NCI-H82 treated with DMSO at 0.1 percent for 48 hours (cell line): ENCODE measurements around the gene MTRF1.
"Not testable (repeated sequence)": the region's sequence is repeated elsewhere in the genome, so short reads cannot be mapped to it uniquely, and the experiment has no call there.

Source experiments
- DNase-seq: peaks from one replicate; lab custom pipeline; 2025; ENCODE audit not compliant: unreplicated experiment; lab: John Stamatoyannopoulos, UW

Gene MTRF1

DNA sequence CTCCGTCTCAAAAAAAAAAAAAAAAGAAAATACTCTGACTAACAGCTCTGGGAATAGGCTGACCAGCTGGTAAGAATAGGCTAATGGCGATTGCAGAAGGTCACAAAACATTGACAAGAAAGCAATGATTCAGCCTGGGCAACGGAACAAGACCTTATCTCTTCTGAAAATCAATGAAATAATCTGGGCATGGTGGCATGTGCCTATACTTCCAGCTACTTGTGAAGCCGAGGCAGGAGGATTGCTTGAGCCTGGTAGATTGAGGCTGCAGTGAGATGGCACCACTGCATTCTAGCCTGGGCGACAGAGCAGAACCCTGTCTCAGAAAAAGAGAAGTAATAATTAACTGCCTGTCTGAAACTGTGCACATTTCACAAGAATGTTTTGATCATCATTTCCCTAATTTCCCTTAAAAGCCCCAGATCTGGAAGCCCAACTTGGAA, 18.8 kb upstream of the MTRF1 start:
- no peak for DNase-seq

- DNase-seq = not testable (repeated sequence)
Observed at GRCh38 chr13:41279156-41279555, 15.8 kb upstream of the MTRF1 start.

- no peak for DNase-seq
Observed at GRCh38 chr13:41276824-41277223, 13.4 kb upstream of the MTRF1 start.

DNA sequence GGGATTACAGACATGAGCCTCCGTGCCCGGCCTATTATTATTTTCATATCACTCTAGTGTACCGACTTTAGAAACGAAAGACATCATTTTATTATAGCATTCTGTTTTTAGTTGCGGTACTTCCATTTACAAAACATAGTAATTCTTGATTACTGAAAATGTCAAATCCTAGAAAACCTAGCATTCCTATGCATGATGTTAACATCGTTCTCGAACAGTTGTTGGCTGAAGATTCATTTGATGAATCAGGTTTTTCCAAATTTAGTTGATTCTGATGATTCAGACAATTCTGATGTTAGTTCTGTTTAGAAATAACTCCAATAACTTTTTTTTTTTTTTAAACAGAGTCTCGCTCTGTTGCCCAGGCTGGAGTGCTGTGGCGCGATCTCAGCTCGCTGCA, 11.5 kb upstream of the MTRF1 start:
- DNase-seq = no peak

GRCh38 chr13:41273831-41274441, 10.6 kb upstream of the MTRF1 start:
- DNase-seq = no peak

DNA sequence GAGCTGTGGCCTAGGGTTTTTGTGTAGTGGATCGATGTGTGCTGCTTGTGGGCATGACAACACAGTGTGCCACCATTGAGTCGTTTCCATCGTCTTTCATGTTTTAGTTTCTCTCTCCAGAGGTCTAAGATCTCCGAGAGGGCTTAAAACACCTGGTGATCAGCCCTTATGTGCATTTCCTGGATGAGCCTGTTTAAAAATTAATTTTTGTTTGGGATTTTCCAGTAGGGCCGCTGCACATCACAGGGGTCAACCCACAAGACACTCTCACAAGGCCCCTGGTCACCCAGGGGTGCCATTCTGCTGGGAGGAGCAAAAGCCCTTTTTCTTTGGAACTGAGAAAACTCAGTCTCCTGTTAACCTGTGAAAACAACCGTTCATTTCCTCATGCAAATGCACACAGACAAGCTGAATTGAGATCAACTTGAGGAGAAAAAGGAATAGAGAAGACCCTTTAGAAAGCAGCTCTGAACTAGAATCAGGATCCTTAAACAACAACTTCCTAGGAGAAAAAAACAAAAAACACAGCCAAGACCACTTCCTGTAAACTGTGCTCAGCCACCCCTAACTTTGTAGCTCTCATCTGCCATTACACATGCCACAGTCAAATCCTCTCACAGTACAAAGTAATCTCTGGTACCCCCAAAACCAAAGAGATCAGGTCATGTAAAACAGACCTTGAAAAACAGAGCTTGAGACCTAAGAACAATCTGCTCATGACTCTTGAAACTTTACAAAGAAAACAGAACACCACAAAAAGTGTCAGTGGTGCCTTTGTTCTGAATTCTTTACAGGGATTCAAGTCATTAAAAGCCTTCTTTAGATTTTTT, 8.3 kb upstream of the MTRF1 start:
- DNase-seq = no peak

- no peak for DNase-seq
Observed at GRCh38 chr13:41268764-41269163, 5.4 kb upstream of the MTRF1 start.

DNA sequence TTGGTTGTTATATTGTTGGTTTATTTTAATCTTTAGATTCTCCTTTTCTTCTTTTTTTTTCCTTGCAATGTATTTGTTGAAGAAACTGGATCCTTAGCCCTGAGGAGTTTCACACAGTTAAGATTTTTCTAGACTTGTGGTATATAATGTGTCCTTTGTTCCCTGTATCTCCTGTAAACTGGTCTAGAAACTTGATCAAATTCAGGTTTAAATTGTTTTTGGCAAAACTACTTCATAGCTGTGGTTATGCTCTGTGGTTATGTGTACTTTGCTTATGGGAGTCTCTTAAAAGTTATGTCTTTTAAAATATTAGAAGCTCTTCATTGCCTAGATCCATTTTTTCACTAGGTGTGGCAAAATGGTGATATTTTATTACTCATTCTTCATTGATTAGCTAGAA, 3.7 kb upstream of the MTRF1 start:
- DNase-seq = no peak

DNA sequence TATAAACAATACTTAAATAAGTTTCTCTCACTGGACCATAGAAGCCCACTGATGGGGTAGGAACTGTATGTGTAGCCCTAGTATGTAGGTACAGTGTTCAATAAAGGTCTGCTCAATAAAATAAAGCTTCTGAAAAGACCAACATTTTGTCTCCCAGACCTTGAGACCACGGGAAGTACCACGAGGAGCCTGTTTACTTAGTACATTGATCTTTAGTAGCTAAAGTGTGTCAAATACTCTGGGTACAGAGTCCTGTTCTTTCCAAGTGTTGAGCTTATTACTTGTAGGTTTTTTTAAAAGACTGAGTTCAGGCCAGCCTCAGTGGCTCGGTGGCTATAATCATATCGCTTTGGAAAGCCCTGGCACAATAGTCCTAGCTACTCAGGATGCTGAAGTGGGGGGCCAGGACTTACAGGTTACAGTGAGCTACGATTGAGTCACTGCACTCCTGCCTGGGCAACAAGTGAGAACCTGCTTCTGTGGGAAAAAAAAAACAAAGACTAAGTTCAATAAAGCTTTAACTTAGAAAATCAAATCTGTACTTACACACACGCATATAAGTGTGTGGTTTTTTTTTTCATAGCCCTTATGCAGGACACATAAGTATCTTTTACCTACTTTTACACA, 3.4 kb downstream of the MTRF1 start:
- DNase-seq = no peak

GRCh38 chr13:41257535-41257934, 5.8 kb downstream of the MTRF1 start:
- DNase-seq = no peak

DNA sequence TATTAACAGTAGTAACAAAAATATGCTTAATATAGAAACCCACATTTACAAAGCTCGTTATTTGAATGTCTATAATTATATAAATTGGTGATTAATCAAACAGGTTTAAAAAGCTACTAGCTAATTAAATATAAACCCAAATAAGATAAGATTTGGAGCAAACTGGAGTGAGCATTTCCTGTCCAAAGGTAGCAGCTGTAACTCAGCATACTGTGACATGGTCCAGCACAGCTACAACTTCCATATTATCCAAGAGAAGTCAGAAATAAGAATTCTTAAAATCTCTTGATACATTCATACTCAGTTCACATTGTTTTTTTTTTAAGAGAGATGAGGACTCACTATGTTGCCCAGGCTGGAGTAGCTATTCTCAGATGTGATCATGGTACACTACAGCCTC, 8.5 kb downstream of the MTRF1 start:
- no peak for DNase-seq

- peak; percentile 89 for DNase-seq
Observed at GRCh38 chr13:41250993-41251392, 12.4 kb downstream of the MTRF1 start.

GRCh38 chr13:41246969-41247680, 16.3 kb downstream of the MTRF1 start:
- DNase-seq = peak; percentile 39

GRCh38 chr13:41244556-41244955, 18.8 kb downstream of the MTRF1 start:
- DNase-seq = no peak

DNA sequence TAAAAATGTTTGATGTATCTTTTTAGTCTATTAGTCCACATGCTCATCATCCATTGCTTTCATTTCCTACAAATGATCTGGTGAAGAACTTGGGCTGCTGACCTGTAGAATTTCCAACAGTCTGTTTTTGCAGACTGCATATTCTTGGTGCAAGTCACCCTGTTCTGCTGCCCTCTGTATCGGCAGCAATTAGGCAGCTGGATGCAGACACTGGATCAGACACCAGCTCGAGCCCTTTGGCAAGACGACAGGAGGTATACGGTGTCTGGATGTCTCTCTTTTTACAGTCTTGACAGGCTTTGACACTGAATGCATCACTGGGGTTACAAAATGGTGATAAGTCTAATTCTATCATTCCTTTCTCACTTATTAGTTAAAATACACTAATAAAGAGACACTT, 21.8 kb downstream of the MTRF1 start:
- no peak for DNase-seq

GRCh38 chr13:41236369-41236768, 27.0 kb downstream of the MTRF1 start:
- DNase-seq = no peak

GRCh38 chr13:41232578-41233480, 30.5 kb downstream of the MTRF1 start:
- DNase-seq = no peak

DNA sequence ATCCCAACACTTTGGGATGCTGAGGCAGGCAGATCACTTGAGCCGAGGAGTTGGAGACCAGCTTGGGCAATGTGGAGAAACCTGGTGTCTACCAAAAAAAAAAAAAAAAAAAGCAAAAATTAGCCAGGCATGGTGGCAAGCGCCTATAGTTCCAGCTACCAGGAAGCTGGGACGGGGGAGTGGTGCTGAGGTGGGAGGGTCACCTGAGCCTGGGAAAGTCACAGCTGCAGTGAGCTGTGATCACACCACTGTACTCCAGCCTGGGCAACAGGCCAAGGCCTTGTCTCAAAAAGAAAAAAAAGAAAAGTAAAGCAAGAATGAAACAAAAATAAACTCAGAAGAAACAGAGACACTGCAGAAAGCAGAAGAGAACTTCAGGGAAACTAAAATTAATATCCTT, 31.6 kb downstream of the MTRF1 start:
- no peak for DNase-seq

- no peak for DNase-seq
Observed at GRCh38 chr13:41231025-41231677, 32.2 kb downstream of the MTRF1 start.

GRCh38 chr13:41229356-41229755, 34.0 kb downstream of the MTRF1 start:
- no peak for DNase-seq
